GM21367 (cell line): ENCODE data around the gene DIO3.
"Not testable (repeated sequence)": the region's sequence is repeated elsewhere in the genome, so short reads cannot be mapped to it uniquely, and the experiment has no call there.

Experiments
- ATAC-seq: cut with Tn5 transposase; IDR thresholded peaks from one replicate; pipeline ENCODE4 v1.9.1; 2021; ENCODE audit not compliant: unreplicated experiment

Gene DIO3

GRCh38 chr14:101540481-101541462 is 20.5 kb upstream of the DIO3 start:
- no peak for ATAC-seq

DNA sequence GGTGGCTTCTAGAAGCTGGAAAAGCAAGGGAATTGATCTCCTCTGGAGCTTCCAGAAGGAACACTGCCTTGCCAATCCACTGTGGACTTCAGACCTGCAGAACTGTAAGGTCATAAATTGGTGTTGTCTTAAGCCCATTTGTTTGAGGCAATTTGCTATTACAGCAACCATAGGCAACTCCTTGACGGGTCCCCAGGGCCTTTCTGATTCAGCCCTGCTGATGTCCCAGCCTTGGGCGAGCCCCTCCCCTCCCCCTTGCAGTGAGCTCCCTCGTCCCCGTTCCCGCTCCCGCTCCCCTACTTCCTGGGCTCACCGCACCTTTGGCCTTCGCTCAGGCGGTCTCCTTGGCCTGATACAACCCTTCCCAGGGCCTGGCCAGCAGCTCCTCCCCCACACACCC is 18.9 kb upstream of the DIO3 start:
- no peak for ATAC-seq

DNA sequence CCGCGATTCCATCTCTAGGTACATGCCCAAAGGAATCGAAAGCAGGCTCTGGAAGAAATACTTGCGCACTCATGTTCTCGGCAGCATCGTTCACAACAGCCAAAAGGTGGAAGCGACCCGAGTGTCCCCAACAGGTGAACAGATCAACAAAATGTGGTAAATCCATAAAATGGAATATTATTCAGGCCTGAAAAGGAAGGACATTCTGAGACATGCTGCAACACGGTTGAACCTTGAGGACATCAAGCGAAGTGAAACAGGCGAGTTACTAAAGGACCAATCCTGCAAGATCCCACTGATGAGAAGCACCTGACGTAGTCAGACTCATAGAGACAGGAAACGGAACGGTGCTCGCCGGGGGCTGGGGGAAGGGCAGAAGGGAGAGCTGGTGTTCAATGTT is 17.5 kb upstream of the DIO3 start:
- no peak for ATAC-seq

DNA sequence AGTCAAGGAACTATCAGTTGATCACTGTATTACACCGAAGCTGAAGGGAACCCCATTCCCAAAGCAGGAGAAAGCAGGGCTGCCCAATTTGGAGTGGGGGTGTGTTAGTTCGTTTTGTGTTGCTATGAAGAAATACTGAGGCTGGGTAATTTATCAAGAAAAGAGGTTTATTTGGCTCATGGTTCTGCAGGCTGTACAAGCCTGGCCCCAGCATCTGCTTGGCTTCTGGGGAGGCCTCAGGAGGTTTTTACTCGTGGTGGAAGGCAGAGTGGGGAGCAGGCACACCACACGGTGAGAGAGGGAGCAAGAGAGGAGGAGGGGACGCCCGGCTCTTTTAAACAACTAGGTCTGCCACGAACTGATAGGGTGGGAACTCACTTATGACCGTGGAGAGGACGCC is 16.7 kb upstream of the DIO3 start:
- no peak for ATAC-seq

- ATAC-seq: no peak
These were observed 14.6 kb upstream of the DIO3 start for GRCh38 chr14:101546706-101547105.

DNA sequence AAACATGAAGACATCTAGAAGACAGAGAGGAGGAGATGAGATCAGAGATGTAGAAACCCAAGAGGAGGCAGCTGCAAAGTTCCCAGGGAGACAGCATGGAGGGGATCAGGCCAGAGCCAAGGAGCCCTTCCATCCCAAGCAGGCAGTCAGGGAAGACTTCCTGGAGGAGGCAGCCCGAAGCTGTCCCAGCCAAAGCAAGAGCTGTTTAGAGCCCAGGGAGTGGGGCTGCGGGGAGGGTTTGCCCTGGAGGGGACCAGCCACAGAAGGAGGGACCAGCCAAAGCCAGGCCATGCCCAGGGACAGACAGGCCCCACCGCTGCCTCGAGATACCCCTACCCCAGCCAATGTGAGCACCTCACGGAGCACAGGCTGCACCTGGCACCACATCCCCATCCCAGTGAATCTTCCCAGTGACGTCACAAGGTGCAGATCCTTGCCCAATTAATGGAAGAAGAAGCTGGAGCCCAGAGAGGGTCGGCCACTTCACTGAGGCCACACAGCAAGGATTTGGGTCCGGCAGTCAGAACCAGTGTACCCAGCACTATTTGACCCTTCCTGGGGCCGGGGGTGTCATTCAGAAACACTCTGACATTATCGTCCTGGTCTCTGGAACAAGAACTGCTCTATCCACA is 14.1 kb upstream of the DIO3 start:
- ATAC-seq: no peak

DNA sequence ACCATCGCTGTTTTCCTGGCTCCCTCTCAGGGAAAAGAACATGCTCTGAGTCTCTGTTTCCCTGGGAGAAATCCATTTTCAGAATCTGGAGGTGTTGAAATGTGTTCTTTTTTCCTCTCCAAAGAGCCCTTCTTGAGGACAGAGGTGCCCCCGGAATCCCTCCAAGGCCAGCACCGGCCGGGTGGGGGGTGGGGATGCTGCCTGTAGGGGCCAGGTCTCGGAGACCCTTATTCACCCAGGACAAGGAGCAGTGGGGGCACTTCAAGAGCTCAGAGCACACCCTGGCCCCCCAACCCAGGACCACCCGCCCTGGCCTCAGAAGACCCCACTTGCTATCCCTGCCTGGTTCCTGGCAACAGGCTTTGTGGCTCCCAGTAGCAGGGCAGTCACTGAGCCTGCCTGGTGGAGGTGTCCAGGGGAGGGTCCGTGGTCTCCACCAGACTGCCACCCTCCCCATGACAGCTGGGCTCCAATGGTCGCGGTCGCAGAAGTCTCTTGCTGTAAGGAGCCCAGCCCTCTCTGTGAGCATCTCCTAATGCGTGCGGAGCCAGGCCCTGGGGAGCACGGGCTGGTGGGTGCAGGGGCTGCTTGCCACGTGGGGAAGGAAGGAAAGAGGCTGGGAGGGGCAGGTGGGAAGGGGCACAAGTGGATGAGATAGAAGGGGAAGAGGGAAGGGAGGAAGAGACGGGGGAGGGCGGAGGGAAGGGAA is 13.2 kb upstream of the DIO3 start:
- no peak for ATAC-seq

- no peak for ATAC-seq
These were observed 12.6 kb upstream of the DIO3 start for GRCh38 chr14:101548710-101549109.

DNA sequence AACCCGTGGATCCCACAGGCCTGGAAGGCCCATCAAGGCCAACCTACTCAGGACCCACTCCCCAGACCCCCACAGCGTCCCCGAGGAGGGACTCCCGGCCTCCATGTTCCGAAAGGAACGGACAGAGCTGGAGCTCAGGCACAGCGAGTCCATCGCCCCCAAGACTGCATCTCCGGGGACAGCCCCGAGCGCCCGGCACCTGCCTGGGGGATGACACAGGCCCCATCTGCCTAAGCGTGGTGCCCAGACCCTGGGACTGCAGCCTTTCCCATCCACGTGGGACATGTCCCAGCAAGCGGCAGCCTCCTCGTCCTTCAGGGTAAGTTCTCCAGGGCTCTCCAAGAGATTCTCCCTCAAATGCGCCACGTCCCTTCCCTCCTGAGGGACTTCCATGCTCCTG is 12.1 kb upstream of the DIO3 start:
- ATAC-seq: no peak

DNA sequence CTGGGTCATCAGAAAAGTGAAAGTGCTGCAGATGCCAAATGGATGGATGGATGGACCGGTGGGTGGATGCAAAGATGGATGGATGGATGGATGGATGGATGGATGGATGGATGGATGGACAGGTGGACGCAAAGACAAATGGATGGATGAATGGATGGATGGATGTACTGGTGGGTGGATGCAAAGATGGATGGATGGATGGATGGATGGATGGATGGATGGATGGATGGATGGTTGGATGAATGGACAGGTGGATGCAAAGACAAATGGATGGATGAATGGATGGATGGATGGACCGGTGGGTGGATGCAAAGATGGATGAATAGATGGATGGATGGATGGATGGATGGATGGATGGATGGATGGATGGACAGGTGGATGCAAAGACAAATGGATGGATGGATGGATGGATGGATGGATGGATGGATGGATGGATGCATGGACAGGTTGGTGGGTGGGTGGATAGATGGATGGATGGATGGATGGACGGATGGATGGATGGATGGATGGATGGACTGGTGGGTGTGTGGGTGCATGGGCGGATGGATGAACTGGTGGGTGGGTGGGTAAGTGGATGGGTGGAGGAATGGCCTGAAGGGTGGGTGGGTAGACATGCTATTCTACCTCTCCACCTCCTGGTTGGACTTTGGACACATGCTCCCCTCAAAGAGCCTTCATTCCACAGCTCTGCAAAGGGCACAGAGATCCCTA is 10.9 kb upstream of the DIO3 start:
- ATAC-seq: not testable (repeated sequence)

DNA sequence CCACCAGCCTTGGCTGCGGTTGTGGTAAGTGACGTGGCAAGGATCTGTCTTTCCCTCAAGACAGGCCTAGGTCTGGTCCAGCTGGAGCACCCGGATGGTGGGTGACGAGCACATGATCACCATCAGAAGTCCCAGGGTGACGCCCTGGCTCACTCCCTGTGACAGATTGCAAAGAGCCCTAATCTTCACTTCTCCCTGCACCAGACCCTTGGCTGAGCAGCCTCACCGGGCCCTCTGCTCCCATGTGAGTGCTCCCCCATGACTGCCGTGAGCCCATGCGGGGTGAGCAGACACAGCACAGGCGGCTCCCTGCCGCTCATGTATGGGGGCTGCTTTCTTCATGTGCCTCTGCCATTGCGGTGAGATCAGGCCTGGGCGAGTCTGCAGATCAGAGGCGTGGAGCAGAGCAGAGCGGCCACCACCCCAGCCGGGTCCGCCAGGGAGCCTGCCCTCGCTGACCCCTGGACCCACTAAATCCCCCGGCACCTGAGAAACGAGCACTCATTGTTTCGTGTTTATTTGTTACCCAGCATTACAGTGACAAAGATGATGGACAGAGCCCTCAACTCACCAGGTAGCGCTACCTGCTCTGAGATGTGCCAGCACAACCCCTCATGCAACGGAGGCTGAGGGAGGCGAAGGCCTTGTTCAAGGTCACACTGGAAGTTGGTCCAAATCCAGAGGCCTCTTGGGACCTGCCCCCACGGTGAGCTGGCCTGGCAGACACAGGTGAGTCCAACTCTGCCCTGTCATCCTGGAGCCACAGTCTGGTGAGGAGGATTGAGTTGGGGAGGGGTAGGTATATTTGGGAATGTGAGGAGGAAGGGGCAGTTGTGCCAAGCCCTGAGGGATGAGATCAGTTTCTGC is 9.3 kb upstream of the DIO3 start:
- no peak for ATAC-seq

DNA sequence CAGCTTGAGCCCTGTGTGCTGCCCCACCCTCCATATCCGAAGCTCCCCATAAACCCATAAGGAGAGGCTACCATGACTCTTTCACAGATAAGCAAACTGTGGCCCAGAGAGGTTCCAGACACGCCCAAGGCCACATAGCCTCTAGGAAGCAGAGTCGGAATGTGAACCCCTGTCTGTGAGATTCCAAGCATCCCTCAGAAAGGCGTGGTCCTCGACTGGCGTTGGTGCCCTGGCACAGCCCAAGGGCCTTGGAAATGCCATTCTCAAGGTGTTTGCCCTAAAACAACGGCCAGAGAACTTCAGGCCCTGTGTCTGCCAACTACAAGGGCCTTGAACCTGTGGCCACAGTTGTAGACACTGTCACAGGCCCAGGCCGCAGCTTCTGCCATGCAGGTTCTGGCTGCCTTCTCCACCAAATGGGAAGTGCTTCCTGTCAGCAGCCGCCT is 8.5 kb upstream of the DIO3 start:
- no peak for ATAC-seq

- ATAC-seq: no peak
These were observed 7.9 kb upstream of the DIO3 start for GRCh38 chr14:101553393-101553792.

DNA sequence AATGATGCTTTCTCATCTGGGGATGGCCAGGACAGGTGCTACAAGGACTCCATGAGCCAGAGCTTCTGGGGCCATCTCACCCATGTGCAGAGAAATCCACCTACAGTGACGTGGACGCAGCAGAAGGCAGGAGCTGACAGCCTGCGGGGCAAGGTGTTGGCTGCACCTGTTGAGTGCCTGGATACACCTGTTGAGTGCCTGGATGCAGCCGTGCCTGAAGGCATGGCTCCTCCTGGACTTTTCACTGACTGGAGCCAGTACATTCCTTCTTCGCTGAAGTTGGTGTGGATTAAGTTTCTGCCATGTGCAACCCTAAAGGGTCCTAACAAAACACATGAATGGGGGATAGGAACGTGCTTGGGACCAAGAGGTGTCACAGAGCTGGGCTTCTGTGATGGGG is 7.4 kb upstream of the DIO3 start:
- ATAC-seq: no peak

GRCh38 chr14:101554991-101555668 is 6.2 kb upstream of the DIO3 start:
- no peak for ATAC-seq

GRCh38 chr14:101555669-101556043 is 5.6 kb upstream of the DIO3 start:
- not testable (repeated sequence) for ATAC-seq

- no peak for ATAC-seq
These were observed 5.2 kb upstream of the DIO3 start for GRCh38 chr14:101556131-101556530.

DNA sequence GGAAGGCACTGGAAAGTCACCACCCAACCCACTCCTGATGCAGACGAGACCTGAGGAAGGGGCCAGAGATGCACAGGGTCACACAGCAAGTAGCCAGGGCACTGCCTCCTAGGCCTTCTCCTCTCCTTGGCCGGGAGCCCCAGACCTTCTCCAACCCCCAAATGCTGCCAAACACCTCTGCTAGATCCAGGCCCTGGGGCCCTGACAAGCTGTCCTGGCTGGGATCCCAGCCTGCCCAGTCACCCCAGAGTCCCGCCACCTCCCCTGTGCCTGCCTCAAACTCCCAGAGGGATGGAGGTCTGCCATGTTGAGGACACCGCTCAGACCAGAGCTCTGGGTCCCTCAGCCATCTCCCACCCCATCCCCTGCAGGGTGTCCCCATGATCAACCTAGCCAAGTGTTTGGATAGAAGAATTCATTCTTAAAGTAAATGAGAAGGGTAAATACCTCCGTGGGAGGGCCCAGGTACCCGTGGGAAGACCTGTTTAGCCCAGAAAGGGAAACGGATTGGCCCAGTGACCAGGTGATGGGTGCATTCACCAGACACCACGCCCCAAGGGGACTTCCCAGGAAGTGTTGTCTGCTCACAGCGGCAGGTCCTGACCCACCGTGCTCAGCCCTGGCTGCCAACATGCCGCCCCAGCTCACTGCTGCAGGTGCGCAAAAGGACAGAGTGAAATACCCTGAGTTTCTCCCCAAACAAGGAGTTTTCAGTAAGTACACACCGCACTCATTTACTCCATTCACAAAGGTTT is 4.6 kb upstream of the DIO3 start:
- no peak for ATAC-seq

DNA sequence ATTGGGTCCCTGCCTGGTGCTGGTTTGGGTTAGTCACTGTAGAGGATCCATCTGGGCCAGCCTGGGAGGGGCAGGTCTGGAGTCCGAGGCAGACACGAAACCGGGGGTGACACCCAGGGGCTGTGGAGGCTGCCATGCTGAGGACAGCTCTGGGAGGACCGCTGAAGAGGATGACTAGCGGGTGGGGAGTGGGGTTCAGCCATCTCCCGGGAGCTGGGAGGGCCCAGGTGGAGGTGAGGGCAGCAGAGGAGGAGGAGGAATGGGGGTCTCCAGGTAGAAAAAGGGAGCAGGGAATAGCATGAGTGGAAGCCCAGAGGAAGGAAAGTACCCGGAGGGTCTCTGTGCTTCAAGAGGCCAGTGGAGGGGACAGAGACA is 4.0 kb upstream of the DIO3 start:
- ATAC-seq: no peak
